ENCODE measurements around the gene MTURN. TPM values are rescaled to one million over a fixed set of nuclear protein-coding genes. Genes with fewer than 3 reads are reported as not detected.

MTURN gene
- total RNA-seq, 1 experiment from 2014 or later, result 7.5 TPM

GRCh38 chr7:30202671-30203070 lies 67.9 kb downstream of the MTURN start:
- BruUV-seq (replicated peaks), result no TSS peak
- no peaks in the 10 kb centered on the region for H3K9me3 Mint-ChIP-seq (ENCODE audit: unreplicated experiment)
- DNase-seq (ENCODE audit: unreplicated experiment), result no peak
- ChIA-PET POLR2A (no interaction called here), CTCF (no interaction called here)
- intact Hi-C loops (cut with micrococcal nuclease), result no loop called here
- no peak for TF ChIP-seq CTCF (IDR thresholded peaks at IDR 0.05; ENCODE audit: unreplicated experiment)
- H3K4me3 Mint-ChIP-seq (ENCODE audit: unreplicated experiment), result no peak overlapping the region
- no peaks in the 10 kb centered on the region for H3K27me3 Mint-ChIP-seq (ENCODE audit: insufficient read depth, unreplicated experiment)
- H3K36me3 Mint-ChIP-seq (ENCODE audit: insufficient read depth, unreplicated experiment), result no peaks in the 10 kb centered on the region
- H3K27ac Mint-ChIP-seq (ENCODE audit: low read depth, unreplicated experiment), result no peak overlapping the region
- H3K4me1 Mint-ChIP-seq (ENCODE audit: insufficient read depth, unreplicated experiment), result peaks cover 19% of the 10 kb centered on the region

GRCh38 chr7:30206491-30206890 lies 71.7 kb downstream of the MTURN start:
- CTCF ChIA-PET, result interaction anchor here (0.8 to 1.5 kb wide), 3 partner anchors 18 to 143 kb away, joined by 3 to 4 read pairs (median 3); no protein-coding TSS in a partner anchor
- peak; percentile 73 for DNase-seq (ENCODE audit: unreplicated experiment)
- TF ChIP-seq CTCF (IDR thresholded peaks at IDR 0.05; ENCODE audit: unreplicated experiment), result no peak
- Mint-ChIP-seq H3K4me3 (ENCODE audit: unreplicated experiment) (peak overlapping the region; percentile 60), H3K27me3 (ENCODE audit: insufficient read depth, unreplicated experiment) (no peaks in the 10 kb centered on the region), H3K4me1 (ENCODE audit: insufficient read depth, unreplicated experiment) (peaks cover 19% of the 10 kb centered on the region), H3K27ac (ENCODE audit: low read depth, unreplicated experiment) (peak overlapping the region; percentile 95), H3K36me3 (ENCODE audit: insufficient read depth, unreplicated experiment) (no peaks in the 10 kb centered on the region), H3K9me3 (ENCODE audit: unreplicated experiment) (no peaks in the 10 kb centered on the region)
- intact Hi-C loops (cut with micrococcal nuclease), result no loop called here
- no TSS peak for BruUV-seq (replicated peaks)
- POLR2A ChIA-PET, result interaction anchor here (0.7 to 1.3 kb wide), 2 partner anchors 9 to 19 kb away, joined by 3 to 4 read pairs; no protein-coding TSS in a partner anchor

GRCh38 chr7:30206942-30207341 lies 72.2 kb downstream of the MTURN start:
- intact Hi-C loops (cut with micrococcal nuclease), result no loop called here
- DNase-seq (ENCODE audit: unreplicated experiment), result peak; percentile 1

GRCh38 chr7:30207376-30207775 lies 72.6 kb downstream of the MTURN start:
- Mint-ChIP-seq H3K27ac (ENCODE audit: low read depth, unreplicated experiment) (peak overlapping the region; percentile 95), H3K27me3 (ENCODE audit: insufficient read depth, unreplicated experiment) (no peaks in the 10 kb centered on the region), H3K4me3 (ENCODE audit: unreplicated experiment) (peak overlapping the region; percentile 60), H3K9me3 (ENCODE audit: unreplicated experiment) (no peaks in the 10 kb centered on the region), H3K4me1 (ENCODE audit: insufficient read depth, unreplicated experiment) (peaks cover 19% of the 10 kb centered on the region), H3K36me3 (ENCODE audit: insufficient read depth, unreplicated experiment) (no peaks in the 10 kb centered on the region)
- no peak for TF ChIP-seq CTCF (IDR thresholded peaks at IDR 0.05; ENCODE audit: unreplicated experiment)
- intact Hi-C loops (cut with micrococcal nuclease), result no loop called here
- DNase-seq (ENCODE audit: unreplicated experiment), result no peak
- POLR2A ChIA-PET, result interaction anchor here (1.3 kb wide), 1 partner anchor 18 kb away, joined by 4 read pairs; no protein-coding TSS in a partner anchor
- no TSS peak for BruUV-seq (replicated peaks)
- CTCF ChIA-PET, result interaction anchor here (1.1 to 1.5 kb wide), 2 partner anchors 68 to 142 kb away, joined by 3 to 4 read pairs; no protein-coding TSS in a partner anchor

More at GRCh38 chr7:30206942-30207341, 72.2 kb downstream of the MTURN start:
- no TSS peak for BruUV-seq (replicated peaks)
- no peak for TF ChIP-seq CTCF (IDR thresholded peaks at IDR 0.05; ENCODE audit: unreplicated experiment)
- no peaks in the 10 kb centered on the region for H3K9me3 Mint-ChIP-seq (ENCODE audit: unreplicated experiment)
- ChIA-PET CTCF (interaction anchor here (1.1 to 1.5 kb wide), 2 partner anchors 69 to 142 kb away, joined by 3 to 4 read pairs; no protein-coding TSS in a partner anchor), POLR2A (interaction anchor here (1.3 kb wide), 1 partner anchor 19 kb away, joined by 4 read pairs; no protein-coding TSS in a partner anchor)
- H3K36me3 Mint-ChIP-seq (ENCODE audit: insufficient read depth, unreplicated experiment), result no peaks in the 10 kb centered on the region
- H3K4me3 Mint-ChIP-seq (ENCODE audit: unreplicated experiment), result peak overlapping the region; percentile 60
- H3K27ac Mint-ChIP-seq (ENCODE audit: low read depth, unreplicated experiment), result peak overlapping the region; percentile 95
- H3K27me3 Mint-ChIP-seq (ENCODE audit: insufficient read depth, unreplicated experiment), result no peaks in the 10 kb centered on the region
- H3K4me1 Mint-ChIP-seq (ENCODE audit: insufficient read depth, unreplicated experiment), result peaks cover 19% of the 10 kb centered on the region
